GM12892 (cell line): ENCODE measurements around the gene E2F6.

Experiments
- POLR2AphosphoS5 ChIP-seq: IDR thresholded peaks from 2 replicates; pipeline ENCODE4 v1.6.1; 2011; ENCODE audit warnings: low read depth, low read length, control low read depth
- TAF1 ChIP-seq: IDR thresholded peaks from 2 replicates; pipeline ENCODE4 v1.6.1; 2011; ENCODE audit warnings: low read depth, mild to moderate bottlenecking, control low read depth, low read length, borderline replicate concordance

GRCh38 chr2:11514081-11514730, 48.2 kb upstream of the E2F6 start:
- TF ChIP-seq POLR2AphosphoS5 (no peak), TAF1 (no peak)
